ENCODE measurements around the gene OR3A3.
"Not testable (repeated sequence)": the region's sequence is repeated elsewhere in the genome, so short reads cannot be mapped to it uniquely, and the experiment has no call there.

OR3A3 gene

GRCh38 chr17:3411070-3411469, at the start of gene OR3A3:
Gene OR3A3 (plus strand): TSS chr17:3411370.
- DNase-seq = no peak

GRCh38 chr17:3371167-3371566, 40.0 kb upstream of the OR3A3 start:
- not testable (repeated sequence) for DNase-seq

- DNase-seq = no peak
Observed at GRCh38 chr17:3378321-3378720, 32.8 kb upstream of the OR3A3 start.

GRCh38 chr17:3381957-3382356, 29.2 kb upstream of the OR3A3 start:
- no peak for DNase-seq

- DNase-seq = no peak
Observed at GRCh38 chr17:3385869-3386816, 25.0 kb upstream of the OR3A3 start, which contains the start of gene OR3A2. Gene OR3A2 (minus strand): TSS chr17:3386308.

DNA sequence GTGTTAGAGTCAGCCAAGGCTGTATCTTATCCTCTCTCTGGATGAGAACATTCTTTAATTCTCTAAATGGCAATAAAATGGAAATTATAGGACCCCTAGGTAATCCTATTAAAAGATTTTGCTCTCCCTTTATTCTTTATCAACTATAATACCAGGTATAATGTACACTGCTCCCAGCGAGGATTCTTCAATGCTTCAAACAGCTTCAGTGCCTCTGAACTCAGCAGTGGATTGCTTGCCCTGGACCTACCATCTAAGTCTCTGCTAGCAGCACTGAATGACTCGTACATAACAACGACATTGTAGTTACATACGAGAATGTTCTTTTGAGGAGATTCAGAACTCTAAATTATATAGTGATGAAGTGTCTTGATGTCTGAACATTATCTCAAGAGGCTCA, 21.4 kb upstream of the OR3A3 start:
- no peak for DNase-seq

DNA sequence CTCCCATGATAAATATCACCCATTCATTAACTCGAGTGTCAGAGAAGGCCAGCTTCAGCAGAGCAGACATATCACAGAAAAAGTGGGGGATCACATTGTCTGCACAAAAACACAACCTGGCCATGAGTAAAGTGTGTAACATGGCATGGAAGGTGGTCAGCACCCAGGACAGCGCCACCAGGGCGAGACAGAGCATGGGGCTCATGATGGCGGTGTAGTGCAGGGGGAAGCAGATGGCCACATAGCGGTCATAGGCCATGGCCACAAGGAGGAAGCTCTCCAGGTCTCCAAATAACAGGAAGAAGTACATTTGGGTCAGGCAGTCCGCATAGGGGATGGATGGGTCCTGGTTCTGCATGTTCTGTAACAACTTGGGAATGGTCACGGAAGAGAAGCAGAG, 13.4 kb upstream of the OR3A3 start:
- DNase-seq = not testable (repeated sequence)

- DNase-seq = no peak
Observed at GRCh38 chr17:3398310-3398709, 12.9 kb upstream of the OR3A3 start, which contains the start of gene OR1E1. Gene OR1E1 (minus strand): TSS chr17:3398410. CDS start chr17:3398410, 0 bp downstream.

GRCh38 chr17:3400055-3400454, 11.1 kb upstream of the OR3A3 start:
- no peak for DNase-seq

DNA sequence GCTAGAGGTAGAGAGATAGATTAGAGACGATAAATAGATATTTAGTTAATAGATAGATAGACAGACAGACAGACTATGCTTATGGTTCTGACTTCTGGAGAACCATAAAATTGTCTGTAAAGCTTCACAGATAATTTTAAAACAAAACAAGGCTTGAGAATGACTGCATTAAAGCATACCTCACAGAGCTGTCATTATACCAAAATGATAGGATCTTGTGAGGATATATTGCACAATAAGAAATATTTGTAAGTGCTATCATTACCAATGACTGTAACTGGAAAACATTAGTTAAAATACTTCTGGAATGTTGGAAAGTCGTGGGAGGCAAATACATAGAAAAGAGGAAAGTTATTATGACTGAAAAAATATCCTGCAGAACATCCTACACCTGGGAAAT, 9.4 kb upstream of the OR3A3 start:
- no peak for DNase-seq

DNA sequence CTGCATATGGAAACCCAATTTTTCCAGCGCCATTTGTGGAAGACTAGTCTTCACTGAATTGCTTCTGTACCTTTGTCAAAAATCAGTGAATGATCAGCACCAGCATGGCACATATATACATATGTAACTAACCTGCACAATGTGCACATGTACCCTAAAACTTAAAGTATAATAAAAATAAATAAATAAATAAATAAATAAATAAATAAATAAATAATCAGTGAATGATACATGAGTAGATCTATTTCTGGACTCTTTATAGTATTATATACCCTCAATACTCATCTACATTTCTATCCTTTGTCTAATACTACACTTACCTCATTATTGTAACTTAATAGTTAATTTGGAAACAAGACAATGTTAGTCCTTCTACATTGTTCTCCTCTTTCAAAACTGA, 7.3 kb upstream of the OR3A3 start:
- not testable (repeated sequence) for DNase-seq

DNA sequence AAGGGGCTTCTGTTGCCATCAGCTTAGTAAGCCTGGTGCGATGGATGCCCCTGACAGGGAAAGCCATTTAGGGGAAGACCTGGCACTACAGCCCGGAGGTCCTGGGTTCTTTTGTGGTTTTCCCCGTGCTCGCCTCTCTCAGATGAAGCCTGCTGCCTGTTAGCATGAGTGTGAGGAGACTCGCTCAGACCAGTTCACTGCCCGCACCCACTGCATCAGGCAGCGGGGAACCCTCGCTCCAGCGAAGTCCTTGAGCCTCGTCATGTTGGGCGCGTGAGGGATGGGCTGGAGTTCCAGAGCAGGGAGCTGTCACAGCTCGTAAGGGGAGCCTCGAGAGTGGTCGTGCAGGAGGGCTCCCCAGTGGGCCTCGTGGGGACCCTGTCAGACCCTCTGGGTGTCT, 1.0 kb downstream of the OR3A3 start:
- not testable (repeated sequence) for DNase-seq

DNA sequence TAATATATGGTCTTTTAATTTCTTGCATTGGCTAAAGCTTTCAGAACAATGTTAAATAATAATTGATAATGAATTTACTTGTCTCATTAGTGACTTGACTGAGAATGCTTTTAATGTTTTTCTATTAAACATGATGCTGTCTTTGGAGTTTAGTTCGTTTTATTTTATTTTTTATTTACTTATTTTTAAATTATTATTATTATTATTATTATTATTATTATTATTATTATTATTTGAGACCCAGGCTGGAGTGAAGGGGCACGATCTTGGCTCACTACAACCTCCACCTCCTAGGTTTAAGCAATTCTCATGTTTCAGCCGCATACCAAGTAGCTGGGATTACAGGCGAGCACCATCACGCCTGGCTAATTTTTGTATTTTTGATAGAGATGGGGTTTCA, 4.4 kb downstream of the OR3A3 start:
- no peak for DNase-seq

- no peak for DNase-seq
Observed at GRCh38 chr17:3418222-3418621, 7.1 kb downstream of the OR3A3 start.

GRCh38 chr17:3433215-3433614, 22.0 kb downstream of the OR3A3 start:
- not testable (repeated sequence) for DNase-seq

DNA sequence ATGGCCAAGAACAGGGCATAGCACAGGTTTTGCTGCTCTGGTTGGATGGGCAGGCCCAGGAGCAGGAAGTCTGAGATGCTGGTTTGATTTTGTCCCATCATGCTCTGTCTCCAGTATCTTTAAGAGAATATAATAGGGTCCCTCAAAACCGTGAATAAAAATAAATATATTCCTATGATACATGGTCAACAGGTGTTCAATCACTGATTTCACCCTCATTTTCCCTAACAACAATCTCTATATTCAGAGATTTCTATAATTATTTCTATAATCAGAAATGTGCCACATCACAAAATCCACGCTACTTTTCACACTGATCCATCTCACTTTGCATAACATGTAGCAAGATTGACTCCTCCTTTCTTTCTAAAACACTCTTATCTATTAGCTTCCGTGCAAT, 22.6 kb downstream of the OR3A3 start, which contains the start of gene OR1E2:
OR1E2 (minus strand) TSS at position 101 of the 400 bp plus-strand sequence; CDS start at position 101, 0 bp downstream.
- DNase-seq = no peak

DNA sequence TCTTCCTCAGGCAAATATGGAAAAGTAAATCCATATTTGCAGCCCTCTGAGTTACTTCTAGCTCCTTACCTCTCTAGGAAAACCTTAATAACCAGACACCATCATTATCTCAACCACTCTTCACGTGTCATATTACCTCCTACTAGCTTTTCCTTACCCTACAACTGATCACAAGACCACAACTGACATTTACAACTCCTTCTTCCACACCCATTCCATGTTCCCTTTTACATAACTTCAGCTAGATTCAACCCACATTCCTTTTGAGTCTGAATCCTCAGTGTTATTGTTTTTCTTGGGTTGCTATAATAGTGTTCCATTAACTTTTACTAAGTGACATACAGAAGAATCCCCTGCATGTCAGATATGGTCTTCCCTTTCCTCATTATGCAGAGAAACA, 27.2 kb downstream of the OR3A3 start:
- DNase-seq = no peak

DNA sequence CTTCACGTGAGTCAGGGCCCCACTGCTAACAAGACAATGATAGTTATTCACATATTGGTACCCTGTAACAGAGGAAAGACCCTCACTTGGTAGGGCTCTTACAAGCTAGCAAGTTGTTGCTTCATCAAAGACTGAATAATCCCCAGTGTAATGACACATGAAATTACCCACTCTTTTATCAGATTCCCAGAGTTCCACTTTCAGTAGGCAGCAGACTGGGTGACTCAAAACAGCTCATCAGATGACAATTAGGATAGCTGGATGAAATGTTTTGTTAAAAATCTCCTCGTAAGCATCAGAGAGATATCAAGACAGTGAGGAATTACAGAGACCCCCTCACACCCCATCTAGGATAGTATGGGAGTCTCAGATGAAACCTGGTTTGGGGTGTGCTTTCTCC, 29.3 kb downstream of the OR3A3 start:
- DNase-seq = no peak

DNA sequence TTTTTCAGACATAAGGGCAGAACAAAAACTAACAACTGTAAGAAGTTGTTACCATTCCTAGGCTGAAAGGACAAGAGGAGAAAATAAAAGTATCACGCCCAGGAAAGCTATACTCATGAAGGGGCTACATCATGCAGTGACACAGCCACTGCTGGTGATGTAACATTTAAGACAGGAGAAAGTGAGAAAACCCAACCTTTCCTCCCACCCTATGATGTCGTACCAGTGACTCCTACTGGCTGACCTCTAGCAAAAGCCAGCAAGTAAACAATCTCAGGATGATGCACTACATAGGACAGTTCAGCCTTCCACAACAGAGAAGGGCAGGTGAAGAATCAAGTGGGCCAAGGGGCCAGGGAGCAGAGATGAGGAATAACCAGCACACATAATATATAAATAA, 36.5 kb downstream of the OR3A3 start:
- no peak for DNase-seq

DNA sequence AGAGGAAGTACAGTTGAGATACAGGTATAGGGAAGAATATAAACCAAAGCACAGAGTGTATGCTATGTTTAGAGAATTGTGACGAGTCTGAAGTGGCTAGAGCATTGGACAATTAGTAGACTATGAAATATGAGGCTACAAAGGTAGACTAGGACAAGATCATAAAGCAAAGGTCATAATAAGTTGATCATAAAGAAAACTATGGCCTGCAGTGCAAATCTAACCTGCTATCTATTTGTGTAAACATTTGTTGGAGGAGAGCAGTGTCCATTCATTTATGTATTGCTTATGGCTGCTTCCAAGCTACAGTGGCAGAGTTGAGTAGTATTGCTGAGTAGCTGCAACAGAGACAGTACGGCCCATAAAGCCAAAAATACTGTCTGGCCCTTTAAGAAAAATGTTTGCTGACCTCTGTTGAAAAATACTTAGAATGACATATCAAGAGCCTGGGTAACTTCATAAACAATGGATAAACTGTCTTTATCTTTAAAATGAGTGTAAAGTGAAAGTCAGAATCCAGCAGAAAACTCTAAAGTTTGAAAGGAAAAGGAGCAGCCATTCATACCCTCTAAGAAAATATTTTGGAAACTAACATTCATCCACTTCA, 37.0 kb downstream of the OR3A3 start:
- DNase-seq = no peak

DNA sequence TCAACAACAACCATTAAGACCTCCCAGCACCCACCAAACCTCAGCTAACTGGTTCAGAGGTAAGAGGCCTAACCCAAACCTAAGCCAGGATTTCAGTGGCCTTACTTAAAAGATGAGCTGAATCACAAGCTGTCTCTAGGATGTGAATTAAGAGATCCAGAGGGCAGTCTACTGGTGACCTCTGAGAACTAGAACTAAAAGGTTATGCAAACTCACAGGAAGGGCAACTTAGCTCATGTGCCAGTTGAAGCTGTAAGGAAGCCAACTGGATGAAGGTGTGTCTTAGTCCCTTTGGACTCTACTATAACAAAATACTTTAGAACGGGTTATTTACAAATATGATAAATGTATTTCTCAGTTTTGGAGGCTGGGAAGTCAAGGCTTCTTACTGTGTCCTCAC, 55.2 kb downstream of the OR3A3 start:
- not testable (repeated sequence) for DNase-seq

- no peak for DNase-seq
Observed at GRCh38 chr17:3469529-3469928, 58.4 kb downstream of the OR3A3 start.

DNA sequence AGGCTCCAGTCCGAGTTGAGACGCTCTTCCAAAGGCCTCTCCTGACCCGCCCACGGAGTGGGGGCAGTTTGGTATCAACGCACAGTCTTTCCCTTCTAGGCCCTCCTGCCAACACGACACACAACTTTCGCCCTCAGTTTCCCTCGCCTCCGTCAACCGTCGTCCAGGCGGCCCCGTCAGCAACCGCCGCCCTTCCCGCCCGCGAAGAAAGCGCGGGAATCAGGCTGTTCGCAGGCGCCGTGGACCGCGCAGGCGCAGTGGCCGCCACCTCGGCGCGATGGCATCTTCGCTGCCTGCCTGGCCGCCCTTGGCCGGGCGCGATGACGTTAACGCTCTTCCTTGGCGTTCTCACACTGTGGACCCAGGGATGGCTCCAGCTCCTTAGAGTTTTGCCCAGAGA, 60.4 kb downstream of the OR3A3 start, which contains the start of gene SPATA22:
SPATA22 (minus strand) TSS at position 221 of the 400 bp plus-strand sequence. CDS start 2,494 bp downstream, outside the sequence.
- DNase-seq = no peak

DNA sequence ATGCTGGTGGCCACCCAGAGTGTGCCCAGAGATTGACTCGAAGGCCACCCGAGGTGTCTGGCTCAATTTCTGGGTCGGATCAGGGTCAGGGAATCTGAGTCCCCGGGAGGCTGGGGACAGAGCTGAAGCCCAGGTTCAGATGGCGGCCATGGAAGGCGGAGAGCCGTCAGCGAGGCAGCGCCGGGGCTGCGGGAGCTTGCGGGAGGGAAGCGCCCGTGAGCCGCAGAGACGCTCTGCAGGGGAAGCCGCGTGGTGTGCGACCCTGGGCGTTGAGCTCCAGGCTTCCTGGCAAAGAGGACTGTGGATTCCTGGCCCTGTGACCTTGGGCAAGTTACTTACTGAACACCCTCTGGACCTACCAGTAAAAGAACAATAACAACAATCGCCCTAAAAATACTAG, 61.0 kb downstream of the OR3A3 start:
- no peak for DNase-seq

All from NCI-H748 treated with DMSO at 0.1 percent for 48 hours (cell line).